Peyer's patch (tissue), 4 donors: ENCODE results near the gene NPLOC4.
"Not testable (repeated sequence)": the region's sequence is repeated elsewhere in the genome, so short reads cannot be mapped to it uniquely, and the experiment has no call there.

Experiments used
- CTCF ChIP-seq, 6 experiments: fragments of 450-650 bp in 4 of 6; fragments of 200-600 bp in 2 of 6; sonication (generic) in 1 of 6; IDR thresholded peaks; one replicate each; pipeline ENCODE4 v1.5.1; 2017 to 2019; ENCODE audit warnings: antibody characterized with exemption in 6 of 6, mild to moderate bottlenecking in 3 of 6, moderate library complexity in 1 of 6
- POLR2A ChIP-seq, 2 donors: fragments of 450-650 bp; IDR thresholded peaks; one replicate each; pipeline ENCODE4 v1.5.1; 2017; ENCODE audit warnings: antibody characterized with exemption in 2 of 2, mild to moderate bottlenecking in 2 of 2, moderate library complexity in 2 of 2

DNA sequence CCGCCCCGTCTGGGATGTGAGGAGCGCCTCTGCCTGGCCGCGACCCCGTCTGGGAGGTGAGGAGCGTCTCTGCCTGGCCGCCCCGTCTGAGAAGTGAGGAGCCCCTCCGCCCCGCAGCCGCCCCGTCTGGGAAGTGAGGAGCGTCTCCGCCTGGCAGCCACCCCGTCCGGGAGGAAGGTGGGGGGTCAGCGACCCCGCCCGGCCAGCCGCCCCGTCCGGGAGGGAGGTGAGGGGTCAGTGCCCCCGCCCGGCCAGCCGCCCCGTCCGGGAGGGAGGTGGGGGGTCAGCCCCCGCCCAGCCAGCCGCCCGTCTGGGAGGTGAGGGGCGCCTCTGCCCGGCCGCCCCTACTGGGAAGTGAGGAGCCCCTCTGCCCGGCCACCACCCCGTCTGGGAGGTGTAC, 18.6 kb downstream of the NPLOC4 start:
- TF ChIP-seq CTCF, POLR2A (IDR thresholded peaks at IDR 0.05): not testable (repeated sequence)
